Activated T-helper 2 cell treated with anti-CD3 and anti-CD28 coated beads, Interferon-gamma antibody, Interleukin-2, Interleukin-4, amounts not matched to agents 10 μg/mL and 5 μg/mL and 100 μg/mL, durations not matched to agents 14 hours and 24 hours and 36 hours (primary cell): ENCODE data around the gene ROGDI. TPM values are rescaled to one million over a fixed set of nuclear protein-coding genes. Genes with fewer than 3 reads are reported as not detected.

Source experiments
- DNase-seq: peaks from one replicate; pipeline ENCODE4 v3.0.0; 2021; ENCODE audit warnings: low spot score
- H3K27ac Mint-ChIP-seq: one replicate; pipeline ENCODE4 v1.8.0; 2021; ENCODE audit warnings: mixed read lengths
- H3K27me3 Mint-ChIP-seq: one replicate; pipeline ENCODE4 v1.8.0; 2021; ENCODE audit warnings: low read depth, mixed read lengths
- H3K36me3 Mint-ChIP-seq: one replicate; pipeline ENCODE4 v1.8.0; 2021; ENCODE audit warnings: low read depth, mixed read lengths
- H3K4me1 Mint-ChIP-seq: one replicate; pipeline ENCODE4 v1.8.0; 2021; ENCODE audit warnings: low read depth, mixed read lengths
- H3K4me3 Mint-ChIP-seq: one replicate; pipeline ENCODE4 v1.8.0; 2021; ENCODE audit warnings: low read depth, mild to moderate bottlenecking, moderate library complexity, mixed read lengths
- H3K9me3 Mint-ChIP-seq: one replicate; pipeline ENCODE4 v1.8.0; 2021; ENCODE audit warnings: mixed read lengths
- intact Hi-C: fragments of 100-400 bp; cut with micrococcal nuclease; formaldehyde crosslinking; loops from one replicate; pipeline ENCODE4 v1.15.1; 2023
- total RNA-seq: library from RNA; stranded (reverse); gene quantifications from 2 replicates; pipeline ENCODE4 v1.2.3, GENCODE V29; 2022

ROGDI gene
- total RNA-seq, 1 donor from 2014 or later = 5.5 TPM

DNA sequence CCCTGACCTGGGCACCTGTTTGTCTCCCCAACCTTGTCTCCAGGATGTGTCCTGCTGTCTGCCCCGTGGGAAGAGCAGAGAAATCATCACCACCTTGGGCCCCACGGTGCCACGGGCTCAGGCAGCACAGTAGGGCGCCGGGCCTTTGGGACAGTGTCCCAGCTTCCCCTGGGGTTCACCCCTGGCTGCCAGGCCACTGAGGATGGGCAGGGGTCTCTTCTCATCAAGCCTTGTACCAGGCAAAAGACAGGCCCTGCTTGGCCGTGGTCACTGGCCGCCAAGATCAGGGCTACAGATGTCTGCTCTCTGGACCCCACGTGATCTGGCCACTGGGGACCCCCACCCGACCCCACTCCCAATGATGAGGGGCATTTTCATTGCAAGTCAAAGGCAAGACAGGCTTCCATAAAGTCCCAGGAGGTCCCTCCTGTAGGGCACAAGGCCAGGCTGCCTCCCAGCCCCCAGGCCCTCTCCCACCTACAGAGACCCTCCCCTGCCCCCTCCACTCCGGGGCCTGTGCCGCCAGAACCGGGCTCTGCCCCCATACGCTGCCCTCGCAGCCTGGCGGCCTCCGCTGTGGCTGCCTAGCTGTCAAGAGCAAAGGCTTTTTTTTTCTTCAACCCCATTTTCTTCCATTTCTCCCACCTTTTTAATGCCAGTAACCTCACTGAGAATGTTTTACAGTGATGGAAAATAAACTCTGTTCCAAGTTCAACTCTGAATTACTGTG, 53.6 kb downstream of the ROGDI start:
- Mint-ChIP-seq H3K36me3 (peaks cover 18% of the 10 kb centered on the region), H3K9me3 (no peaks in the 10 kb centered on the region), H3K4me1 (peaks cover 5% of the 10 kb centered on the region), H3K27ac (no peak overlapping the region), H3K4me3 (no peak overlapping the region), H3K27me3 (no peaks in the 10 kb centered on the region)
- intact Hi-C loops = no loop called here
- DNase-seq = no peak

- intact Hi-C loops = no loop called here
- H3K27ac Mint-ChIP-seq = no peak overlapping the region
- peaks cover 12% of the 10 kb centered on the region for H3K36me3 Mint-ChIP-seq
- no peak overlapping the region for H3K4me3 Mint-ChIP-seq
- peaks cover 11% of the 10 kb centered on the region for H3K4me1 Mint-ChIP-seq
- no peaks in the 10 kb centered on the region for H3K27me3 Mint-ChIP-seq
- H3K9me3 Mint-ChIP-seq = no peaks in the 10 kb centered on the region
- no peak for DNase-seq
Measured at GRCh38 chr16:4747906-4748681, 54.3 kb downstream of the ROGDI start.

- DNase-seq = no peak
- Mint-ChIP-seq H3K9me3 (no peaks in the 10 kb centered on the region), H3K4me1 (peaks cover 11% of the 10 kb centered on the region), H3K4me3 (no peak overlapping the region), H3K27ac (no peak overlapping the region), H3K27me3 (no peaks in the 10 kb centered on the region), H3K36me3 (peaks cover 11% of the 10 kb centered on the region)
- intact Hi-C loops = no loop called here
Measured at GRCh38 chr16:4746991-4747574, 55.4 kb downstream of the ROGDI start.

Other genes with a start within 250 kb of the ROGDI start
- gene C16orf96, start 246.3 kb downstream of the ROGDI start, total RNA-seq = 0.05 TPM in 1 of 2 replicates, not detected in the other
- gene UBALD1, start 187.7 kb downstream of the ROGDI start, total RNA-seq = 21.1 and 25.0 TPM in 2 replicates
- 124 TPM in 2 replicates for gene MGRN1, start 177.8 kb downstream of the ROGDI start, total RNA-seq
- gene NUDT16L1, start 109.1 kb downstream of the ROGDI start, total RNA-seq = 34.1 and 35.5 TPM in 2 replicates
- gene ANKS3, start 68.4 kb downstream of the ROGDI start, total RNA-seq = 18.6 and 20.6 TPM in 2 replicates
- 0.11 TPM in 1 of 2 replicates, not detected in the other for gene DNAAF8, start 68.1 kb downstream of the ROGDI start, total RNA-seq
- gene ZNF500, start 35.5 kb downstream of the ROGDI start, total RNA-seq = 16.6 and 18.1 TPM in 2 replicates
- gene SEPTIN12, start 14.3 kb downstream of the ROGDI start, total RNA-seq = not detected in 2 replicates
- gene SMIM22, start 7.3 kb downstream of the ROGDI start, total RNA-seq = not detected in 2 replicates
- gene GLYR1, start 44.7 kb upstream of the ROGDI start, total RNA-seq = 104 and 112 TPM in 2 replicates
- 33.8 and 34.2 TPM in 2 replicates for gene UBN1, start 44.8 kb upstream of the ROGDI start, total RNA-seq
- not detected in 2 replicates for gene PPL, start 134.5 kb upstream of the ROGDI start, total RNA-seq
- gene SEC14L5, start 155.7 kb upstream of the ROGDI start, total RNA-seq = not detected in 2 replicates
- gene NAGPA, start 231.3 kb upstream of the ROGDI start, total RNA-seq = 9.8 and 11.1 TPM in 2 replicates